22Rv1 (cell line): Measurements from ENCODE around the gene CLIC5.

Experiments used
- ZFX ChIP-seq: fragments of 450-650 bp; IDR thresholded peaks from 2 replicates; pipeline ENCODE4 v1.6.1; 2017; ENCODE audit warnings: antibody characterized with exemption, borderline replicate concordance
- TF ChIP-seq, protein P1 (sequence below): fragments of 450-650 bp; IDR thresholded peaks from 2 replicates; pipeline ENCODE4 v1.5.1; 2017; ENCODE audit warnings: mild to moderate bottlenecking

DNA sequence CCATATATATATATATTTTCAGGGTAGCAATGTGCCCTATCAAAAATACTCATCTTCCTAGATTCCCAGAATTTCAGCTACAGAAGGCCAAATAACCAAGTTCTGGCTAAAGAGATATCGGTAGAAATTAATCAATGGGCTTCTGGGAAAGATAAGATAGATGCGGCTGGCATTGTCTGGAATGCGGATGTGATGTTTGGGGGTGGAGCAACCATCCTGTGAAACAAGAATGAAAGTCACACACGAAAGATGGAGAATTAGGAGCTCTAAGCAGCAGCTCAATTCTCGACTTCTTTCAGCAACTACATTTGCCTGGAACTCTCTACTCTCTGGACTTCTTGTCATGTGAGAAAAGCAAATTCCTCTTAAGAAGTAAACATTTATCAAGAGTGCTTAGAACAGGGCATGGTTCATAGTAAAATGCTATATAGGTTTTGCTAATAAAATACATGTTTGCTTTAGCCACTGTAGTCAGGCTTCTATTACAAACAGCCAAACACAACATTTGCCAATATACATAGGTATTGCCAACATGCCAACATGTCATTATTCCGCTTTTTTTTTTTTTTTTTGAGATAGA is 90.8 kb downstream of the CLIC5 start:
- TF ChIP-seq, protein P1, sequence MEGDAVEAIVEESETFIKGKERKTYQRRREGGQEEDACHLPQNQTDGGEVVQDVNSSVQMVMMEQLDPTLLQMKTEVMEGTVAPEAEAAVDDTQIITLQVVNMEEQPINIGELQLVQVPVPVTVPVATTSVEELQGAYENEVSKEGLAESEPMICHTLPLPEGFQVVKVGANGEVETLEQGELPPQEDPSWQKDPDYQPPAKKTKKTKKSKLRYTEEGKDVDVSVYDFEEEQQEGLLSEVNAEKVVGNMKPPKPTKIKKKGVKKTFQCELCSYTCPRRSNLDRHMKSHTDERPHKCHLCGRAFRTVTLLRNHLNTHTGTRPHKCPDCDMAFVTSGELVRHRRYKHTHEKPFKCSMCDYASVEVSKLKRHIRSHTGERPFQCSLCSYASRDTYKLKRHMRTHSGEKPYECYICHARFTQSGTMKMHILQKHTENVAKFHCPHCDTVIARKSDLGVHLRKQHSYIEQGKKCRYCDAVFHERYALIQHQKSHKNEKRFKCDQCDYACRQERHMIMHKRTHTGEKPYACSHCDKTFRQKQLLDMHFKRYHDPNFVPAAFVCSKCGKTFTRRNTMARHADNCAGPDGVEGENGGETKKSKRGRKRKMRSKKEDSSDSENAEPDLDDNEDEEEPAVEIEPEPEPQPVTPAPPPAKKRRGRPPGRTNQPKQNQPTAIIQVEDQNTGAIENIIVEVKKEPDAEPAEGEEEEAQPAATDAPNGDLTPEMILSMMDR = no peak
- no peak for TF ChIP-seq ZFX
